NCI-H2196 treated with DMSO at 0.1 percent for 48 hours (cell line): ENCODE measurements around the gene NFATC3.

Experiments used
- DNase-seq: peaks from one replicate; lab custom pipeline; 2025; ENCODE audit not compliant: unreplicated experiment; lab: John Stamatoyannopoulos, UW

Gene NFATC3

DNA sequence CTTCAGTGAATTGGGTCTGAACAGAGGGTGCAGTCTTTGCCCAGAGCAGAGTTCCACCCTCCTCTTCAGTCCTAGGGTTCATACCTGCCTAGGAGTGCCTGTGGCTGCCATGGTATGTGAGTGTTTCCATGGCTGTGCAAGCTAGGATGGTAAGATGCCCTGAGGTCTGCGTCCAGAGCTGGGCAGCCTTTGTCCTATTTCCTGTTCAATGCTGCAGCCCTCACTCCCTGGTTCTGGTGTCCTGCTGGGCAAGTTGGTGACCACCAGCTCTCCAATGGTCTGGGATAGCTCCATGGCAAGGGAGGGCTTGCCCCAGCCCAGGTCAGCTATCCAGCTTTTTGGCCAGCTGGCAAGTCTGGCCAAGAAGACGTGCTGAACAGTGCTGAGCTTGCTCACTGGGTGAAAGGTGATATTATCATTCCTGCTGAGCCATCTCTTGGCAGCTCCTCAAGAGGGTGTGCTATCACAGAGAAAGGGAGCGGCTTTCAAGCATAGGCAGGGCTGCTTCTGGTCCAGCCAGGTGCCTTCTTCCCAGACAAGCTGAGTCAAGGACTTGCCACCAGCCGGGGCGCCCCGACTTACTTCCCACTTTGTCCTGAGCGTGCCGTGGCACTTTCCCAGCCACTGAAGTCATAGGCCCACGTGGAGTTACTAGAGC is 13.0 kb upstream of the NFATC3 start:
- no peak for DNase-seq

DNA sequence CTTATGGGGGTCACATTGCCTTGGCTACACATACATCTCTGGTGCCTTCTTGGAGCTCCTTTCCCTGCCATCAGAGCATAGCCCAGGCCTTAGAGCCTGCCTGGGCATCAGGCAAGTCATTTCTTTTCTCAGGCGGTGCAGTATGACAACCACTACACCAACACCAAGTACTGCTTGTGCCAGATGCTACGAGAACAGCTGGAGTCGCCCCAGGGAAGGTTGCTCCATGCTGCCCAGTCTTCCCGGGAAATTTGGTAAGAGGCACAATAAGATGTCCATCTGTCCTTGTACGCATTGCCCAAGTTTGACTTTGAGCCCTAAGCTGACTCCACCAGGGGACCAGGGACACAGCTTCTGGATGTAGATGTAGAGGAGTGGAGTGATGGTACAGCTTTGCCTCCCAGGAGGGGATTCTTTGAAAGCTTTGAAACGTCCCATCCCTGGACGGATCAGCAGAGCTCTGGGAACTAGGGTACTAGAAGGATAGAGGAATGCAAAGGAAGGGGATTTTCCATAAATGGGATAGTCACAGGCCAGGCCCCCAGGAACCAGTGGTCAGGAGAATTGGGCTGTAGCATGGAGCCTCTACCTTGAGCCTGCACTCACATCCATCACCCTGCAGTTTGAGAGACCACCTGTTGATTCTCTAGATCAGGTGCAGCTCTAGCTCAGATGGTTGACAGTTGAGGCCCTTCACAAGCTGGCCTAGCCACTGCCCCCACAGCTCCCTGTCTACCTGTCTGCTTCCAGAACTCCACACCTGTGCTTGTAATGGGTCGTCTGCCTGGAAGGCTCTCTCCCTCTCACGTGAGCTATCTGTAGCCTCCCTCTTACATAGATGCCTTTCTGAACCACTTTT is 11.0 kb upstream of the NFATC3 start:
- DNase-seq, result no peak

DNA sequence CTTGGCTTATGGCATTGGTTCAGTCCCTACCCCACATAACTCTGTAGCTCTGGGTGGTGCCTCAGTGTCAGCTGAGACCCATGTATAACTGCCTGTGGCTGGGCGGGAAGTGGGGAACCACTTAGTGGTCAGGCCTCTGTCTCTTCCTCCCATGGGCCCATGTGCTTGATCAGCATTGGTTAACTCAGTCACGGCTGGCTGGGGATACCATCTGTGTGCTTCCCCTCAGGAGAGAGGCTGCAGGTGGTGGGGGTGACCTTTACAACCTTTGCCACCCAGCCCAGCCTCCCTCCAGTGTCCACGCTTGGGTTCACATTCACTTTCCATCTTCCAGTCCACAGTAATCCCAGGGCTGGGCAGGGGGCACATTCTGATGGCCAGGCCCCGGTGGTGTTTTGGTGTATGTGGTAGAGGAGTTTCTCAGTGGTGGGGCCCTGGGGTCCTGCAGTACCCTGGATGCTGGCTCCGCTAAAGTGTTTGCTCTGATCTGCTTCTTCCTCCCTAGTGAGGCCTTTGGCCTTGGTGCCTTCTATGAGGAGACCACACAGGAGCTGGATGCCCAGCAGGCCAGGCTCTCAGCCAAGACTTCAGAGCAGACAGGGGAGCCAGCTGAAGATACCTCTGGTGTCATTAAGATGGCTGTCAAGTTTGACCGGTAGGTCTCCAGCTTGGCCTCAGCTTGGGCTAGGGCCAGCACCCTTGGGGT is 10.2 kb upstream of the NFATC3 start:
- DNase-seq, result no peak

DNA sequence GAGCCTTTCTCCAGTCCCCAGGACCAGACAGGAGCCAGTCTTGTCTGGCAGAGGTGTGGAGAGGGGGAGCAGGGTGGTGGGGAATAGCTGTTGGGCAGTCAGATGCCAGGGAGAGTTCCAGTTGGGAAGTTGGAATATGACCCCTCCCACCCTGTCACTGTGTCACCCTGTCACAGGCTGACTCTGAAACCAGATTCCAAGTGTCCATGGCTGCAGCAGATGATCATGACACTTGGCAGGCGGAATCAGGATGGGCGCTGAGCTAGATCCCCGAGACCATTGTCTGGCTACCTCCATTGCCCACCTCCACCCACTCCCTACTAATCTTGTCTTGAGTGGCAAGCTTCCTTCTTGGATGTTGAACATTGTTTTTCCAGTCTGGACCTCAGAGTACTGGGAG is 9.2 kb upstream of the NFATC3 start:
- DNase-seq, result no peak

DNA sequence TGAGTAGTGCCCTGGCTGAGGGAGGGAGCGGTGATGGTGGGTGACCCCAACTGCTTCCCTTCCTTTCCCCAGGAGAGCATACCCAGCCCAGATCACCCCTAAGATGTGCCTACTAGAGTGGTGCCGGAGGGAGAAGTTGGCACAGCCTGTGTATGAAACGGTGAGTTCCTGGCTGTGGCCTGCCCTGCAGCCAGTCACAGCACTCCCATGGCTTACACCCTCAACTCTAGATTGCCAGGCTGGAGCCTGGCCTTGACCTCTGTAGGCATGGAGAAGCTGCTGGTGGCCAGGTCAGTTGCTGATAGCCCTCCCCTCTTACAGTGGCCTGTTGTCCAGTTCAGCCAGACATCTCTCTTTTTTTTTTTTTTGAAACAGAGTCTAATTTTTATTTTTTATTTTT is 8.6 kb upstream of the NFATC3 start:
- DNase-seq, result no peak

DNA sequence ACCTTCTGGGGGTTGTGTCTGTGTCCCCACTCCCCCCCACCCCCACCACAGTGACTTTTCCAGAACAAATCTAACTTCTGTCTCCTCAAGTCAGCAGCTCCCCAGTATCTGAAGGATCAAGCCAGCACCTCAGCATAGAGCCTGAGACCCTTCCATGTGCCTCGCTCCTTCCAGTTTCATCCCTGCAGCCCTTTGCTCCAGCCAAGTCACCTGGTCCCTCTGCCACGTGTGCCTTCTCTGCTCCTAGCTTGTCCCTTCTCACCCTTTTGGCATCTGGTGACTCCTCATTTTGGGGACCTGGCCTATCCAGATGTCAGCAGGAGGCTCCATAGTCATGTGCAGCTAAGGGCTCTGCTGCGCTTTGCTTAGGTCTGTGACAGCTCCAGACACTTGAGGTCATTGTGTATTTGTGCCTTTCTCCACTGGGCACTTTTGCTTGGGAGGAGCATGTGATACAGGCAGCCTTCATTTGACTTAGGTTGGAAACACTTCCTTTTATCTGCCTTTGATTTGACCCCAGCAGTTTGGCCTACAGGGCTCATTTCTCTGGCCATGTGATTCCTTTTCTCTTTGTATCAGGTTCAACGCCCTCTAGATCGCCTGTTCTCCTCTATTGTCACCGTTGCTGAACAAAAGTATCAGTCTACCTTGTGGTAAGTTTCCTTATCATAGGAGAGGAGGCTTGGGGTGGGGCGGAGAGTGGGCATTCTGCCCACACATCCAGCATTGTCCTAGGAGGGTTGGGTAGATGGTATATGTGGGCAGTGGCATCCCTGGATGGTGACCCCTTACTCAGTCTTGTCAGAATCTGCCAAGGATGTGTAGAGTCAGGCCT is 7.1 kb upstream of the NFATC3 start:
- DNase-seq, result no peak

DNA sequence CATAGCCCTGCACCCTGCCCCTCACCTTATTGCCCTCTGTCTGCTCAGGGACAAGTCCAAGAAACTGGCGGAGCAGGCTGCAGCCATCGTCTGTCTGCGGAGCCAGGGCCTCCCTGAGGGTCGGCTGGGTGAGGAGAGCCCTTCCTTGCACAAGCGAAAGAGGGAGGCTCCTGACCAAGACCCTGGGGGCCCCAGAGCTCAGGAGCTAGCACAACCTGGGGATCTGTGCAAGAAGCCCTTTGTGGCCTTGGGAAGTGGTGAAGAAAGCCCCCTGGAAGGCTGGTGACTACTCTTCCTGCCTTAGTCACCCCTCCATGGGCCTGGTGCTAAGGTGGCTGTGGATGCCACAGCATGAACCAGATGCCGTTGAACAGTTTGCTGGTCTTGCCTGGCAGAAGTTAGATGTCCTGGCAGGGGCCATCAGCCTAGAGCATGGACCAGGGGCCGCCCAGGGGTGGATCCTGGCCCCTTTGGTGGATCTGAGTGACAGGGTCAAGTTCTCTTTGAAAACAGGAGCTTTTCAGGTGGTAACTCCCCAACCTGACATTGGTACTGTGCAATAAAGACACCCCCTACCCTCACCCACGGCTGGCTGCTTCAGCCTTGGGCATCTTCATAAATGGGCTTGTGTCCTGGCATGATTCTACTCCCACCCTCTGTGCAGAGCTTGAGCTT is 6.3 kb upstream of the NFATC3 start:
- no peak for DNase-seq

DNA sequence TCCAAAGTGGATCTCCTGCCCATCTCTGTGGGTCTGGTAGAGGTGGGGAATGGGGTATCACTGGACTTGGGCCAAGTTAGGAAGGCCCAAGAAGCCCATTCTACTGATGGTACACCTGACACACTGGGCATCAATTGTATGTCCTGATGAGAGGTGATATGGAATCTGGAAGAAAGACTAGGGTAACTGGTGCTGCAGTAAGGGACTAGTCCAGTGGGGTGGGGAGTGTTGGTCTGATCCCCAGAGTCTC is 5.9 kb upstream of the NFATC3 start:
- no peak for DNase-seq

DNA sequence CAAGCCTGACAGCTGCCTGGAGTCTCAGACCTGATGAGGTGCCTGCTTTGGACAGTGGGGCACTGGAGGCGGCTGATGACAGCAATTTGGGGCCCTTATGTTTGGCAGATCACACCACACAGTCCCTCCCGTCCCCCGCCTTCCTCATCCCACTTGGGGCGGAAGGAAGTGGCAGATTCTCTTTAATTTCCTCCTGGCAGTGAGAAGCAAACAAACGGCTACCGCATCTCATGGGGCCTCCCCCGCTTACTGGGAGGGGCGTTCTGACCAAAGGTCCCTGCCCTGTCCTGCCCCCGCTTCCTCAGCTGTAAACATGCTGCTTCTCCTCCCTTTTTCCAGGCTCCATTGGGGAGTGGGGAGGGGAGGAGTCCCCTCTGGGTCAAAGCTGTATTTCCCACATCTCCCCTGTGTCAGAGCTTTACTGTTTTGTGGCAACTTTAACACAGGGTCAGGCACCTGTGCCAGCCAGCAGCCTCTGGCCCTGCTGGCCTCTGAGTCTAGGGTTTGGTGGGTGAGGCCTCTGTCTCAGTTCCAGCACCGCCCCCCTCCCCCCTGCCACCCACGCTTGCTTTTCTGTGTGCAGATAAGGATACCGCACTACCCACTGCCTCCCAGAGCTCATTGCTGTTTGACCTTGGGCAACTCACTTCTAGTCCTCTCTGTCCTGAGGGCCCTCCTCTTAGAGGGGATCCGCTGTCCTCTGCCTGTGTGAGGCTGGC is 5.4 kb upstream of the NFATC3 start:
- DNase-seq, result no peak

DNA sequence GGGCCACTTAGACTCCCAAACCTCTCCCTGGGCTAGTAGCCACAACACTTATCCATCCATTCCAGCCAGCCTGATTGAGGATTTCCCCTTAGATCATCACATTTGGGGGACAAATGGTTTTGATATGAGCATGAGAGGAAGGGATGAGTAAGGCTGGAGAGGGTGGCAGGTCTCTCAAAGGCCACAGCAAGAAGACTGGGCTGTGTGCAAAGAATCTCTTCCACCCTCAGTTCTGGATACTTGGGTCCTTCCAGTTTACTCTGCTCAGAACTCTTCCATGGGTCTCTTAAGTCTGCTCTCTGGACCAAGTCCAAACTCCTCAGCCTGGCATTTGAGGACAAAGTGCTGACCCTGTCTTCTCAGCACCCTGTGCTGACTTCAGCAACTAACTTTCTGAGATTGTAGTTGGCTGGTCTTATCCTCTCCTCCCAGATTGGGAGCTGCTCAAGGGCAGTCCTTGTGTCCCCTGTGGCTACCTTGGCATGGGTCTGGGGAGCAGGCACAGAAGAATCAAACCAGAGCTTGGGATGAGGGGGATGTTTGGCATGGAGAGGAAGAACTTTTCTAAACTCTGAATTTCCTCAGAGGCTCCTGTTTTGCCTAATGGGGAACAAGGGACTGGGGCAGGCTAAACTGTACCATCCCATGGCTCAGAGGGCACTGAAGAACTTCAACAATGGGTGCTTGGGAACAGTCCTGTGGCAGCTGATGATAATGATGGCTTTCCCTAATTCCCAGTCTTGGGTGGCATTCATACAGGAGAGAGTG is 3.1 kb upstream of the NFATC3 start:
- no peak for DNase-seq

DNA sequence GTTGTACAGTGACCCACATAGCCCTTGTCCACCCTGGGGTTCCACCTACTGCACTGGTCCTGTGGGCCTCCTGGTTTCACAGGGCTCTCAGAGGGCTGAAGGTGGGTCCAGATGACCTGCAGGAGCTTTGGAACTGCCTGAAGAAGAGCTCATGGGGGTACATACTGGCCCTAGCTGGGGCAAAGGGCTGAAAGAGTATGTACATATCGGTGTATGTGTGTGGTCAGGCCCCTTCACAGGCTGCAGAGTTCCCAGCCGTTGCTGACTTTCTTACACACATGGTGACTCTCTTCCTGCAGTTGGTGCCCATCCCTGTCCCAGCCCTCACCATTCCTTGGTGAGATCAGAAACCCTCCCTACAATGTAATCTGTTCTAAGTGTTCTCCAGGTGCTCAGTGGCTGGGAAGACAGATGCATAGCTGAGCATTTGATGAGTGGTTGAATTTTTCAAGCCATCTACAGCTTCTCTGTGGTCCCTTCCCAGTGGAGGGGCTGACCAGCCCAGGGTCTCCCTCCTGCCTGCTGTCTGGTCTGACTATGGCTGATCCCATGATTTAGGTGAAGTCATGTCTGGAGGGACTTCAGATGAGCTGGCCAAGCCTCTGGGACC is 2.4 kb upstream of the NFATC3 start:
- DNase-seq, result no peak

DNA sequence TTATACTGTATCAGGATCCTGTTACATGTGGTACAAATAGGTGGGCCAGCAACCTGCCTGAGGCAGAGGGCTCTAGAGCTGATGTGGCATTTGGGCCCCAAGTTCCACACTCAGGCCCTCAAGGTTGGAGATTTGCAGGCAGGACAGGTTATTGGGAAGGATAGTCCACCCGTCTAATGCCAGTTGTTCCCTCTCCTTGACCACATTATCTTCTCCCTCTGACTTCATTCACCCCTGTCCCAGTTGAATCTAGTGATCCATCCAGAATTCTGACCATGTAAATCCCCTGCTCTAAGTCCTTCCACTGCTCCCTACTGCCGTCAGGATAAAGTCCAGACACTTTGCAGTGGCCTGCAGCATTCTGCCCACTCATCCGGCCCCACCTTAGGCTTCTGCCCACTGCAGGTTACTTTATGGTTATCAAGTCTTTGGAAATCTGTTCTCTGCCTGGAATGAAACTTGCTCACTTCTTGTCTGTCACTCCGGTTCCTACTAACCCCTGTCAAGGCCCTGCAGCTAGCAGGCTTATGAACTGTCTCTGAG is 1.9 kb upstream of the NFATC3 start:
- no peak for DNase-seq

DNA sequence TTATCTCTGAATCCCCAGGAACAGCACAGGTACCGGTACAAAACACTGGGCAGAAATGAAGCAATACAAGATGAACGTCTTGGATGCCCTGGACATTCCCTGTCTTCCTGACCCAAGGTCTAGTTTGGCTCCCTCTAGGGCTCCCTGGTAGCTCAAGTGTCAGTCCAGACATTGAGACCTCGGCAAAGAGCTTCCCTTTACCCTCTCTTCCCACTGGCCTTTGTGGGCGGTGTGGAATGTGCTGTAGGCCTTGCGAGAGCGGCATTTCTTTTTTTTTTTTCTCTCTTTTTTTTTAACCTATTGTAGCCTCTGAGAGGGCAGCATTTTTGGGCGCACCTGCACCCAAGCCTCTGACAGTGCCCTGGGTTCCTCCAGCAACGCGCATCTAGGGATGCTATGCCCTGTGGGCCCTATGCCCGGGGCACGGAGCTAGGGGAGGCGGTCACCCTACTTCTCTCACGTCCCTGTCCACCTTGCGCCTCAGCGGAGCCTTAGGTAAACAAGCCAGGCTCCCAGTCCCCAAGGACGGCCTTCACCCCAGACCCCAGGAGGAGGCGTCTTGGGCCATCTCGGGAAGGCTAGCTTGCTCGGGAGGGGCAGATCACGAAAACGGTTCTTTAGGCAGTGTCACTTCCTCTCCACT is 1.2 kb upstream of the NFATC3 start:
- DNase-seq, result no peak

DNA sequence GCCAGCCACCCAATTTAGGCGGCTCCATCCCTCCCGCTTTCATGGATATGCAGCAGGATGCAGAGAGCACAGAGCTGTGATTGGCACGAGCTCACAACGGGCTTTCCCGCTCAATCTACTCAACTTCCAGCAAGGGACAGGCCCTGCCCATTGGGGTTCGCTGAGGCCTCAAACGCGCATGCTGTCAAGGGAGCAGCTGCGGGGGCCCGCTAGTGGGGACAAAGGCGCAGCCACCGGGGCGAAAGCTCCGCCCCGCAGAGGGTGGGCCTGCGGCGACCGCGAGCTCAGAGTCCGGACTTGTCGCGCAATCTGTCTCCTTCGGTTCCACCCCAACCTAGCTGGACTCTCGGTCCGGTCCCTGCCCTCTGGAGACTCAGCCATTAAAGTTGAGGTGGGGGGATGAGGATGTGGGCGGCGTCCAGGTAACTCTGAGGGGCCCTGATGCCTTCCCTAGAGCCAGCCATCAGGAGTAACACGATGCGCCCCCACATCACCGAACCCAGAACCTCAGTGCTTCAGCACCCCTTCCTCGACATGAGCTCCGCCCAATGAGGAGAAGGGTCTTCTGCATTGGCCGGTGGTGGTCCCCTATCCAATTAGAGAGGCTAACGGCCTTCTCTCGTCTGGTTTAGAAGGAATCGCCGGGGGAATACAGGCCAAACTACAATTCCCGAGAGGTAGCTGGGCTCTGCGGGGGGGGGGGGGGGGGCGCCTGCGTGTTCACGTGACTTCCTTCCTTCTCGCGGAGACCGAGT is 489 bp upstream of the NFATC3 start:
- DNase-seq, result peak; percentile 62

DNA sequence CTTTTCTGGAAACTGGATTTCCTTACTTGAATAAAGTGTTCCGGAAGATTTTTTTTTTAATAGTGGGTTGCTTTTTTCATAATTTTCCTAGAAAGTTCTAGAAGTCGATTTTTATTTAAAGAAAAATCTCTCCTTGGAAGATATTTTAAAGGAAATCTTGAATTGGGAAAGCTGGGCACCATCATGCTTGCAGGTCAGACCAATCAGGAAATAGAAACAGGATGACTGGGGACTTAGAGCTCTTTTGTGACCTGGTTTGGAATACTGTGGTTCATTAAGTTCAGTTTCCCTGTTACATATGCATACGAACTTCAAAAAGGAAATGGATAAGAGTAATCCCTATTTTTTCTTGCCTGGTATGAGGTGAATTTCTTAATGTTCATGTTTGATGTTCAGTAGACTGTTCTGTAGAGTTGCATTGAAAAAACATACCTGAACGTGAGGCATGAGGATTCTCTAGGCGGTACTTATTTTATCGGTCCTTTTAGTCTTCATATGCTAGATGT is 1.2 kb downstream of the NFATC3 start:
- no peak for DNase-seq

DNA sequence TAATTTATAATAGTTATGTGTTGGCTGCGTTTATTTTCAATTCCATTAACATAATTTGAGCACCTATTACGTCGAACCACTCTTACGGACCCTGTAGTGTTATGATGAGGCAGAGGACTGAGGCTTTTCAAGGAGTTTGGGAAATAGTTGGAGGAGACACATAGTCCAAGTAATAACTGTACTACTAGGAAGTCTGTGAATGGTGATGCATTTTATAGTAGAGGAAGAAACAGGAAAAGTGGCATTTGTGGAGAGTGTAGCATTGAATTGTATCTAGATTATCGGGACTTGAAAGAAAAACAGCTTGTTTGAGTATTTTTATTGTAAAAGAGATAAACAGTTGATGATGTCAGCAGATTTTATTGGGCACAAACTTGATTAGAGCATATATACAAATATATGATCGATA is 1.7 kb downstream of the NFATC3 start:
- no peak for DNase-seq

DNA sequence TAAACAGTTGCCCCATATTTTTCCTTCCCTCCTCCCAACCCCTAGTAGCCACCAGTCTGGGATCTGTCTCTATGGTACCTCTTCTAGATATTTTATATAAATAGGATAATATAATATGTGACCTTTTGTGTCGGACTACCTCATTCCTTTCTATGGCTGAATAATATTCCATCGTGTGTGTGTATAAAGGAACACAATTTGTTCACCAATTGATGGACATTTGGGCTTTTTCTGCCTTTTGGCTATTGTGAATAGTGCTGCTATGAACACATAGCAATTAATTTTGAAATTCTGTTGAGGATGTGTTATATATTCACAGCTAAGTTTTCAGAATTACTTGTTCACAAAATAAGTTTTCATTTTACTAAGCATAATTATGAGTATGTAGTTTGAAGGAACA is 2.5 kb downstream of the NFATC3 start:
- DNase-seq, result no peak
